AG04449 (cell line): ENCODE measurements around the gene ABLIM1.

ENCODE experiments used
- CTCF ChIA-PET: fragments of 350-600 bp; formaldehyde crosslinking; extraction: SDS; loops from one replicate; lab custom pipeline; 2021; ENCODE audit warnings: antibody characterized with exemption; lab: Yijun Ruan, JAX
- POLR2A ChIA-PET: fragments of 400-600, 350-600 bp; formaldehyde crosslinking; extraction: SDS; loops from one replicate; lab custom pipeline; 2020; ENCODE audit warnings: antibody characterized with exemption, inconsistent platforms; lab: Yijun Ruan, JAX
- DNase-seq: peaks from one replicate; pipeline ENCODE4 v3.0.0-alpha.2; 2010; ENCODE audit warnings: low read depth, low spot score
- H3K4me3 ChIP-seq: 2 replicates; pipeline ENCODE4 v1.5.1; 2011; ENCODE audit warnings: low read depth, mild to moderate bottlenecking, control low read depth, low read length
- CTCF ChIP-seq: IDR thresholded peaks from one replicate; pipeline ENCODE4 v1.5.1; 2011; ENCODE audit warnings: mild to moderate bottlenecking, moderate library complexity, low read length, control low read depth, inconsistent platforms; ENCODE audit not compliant: insufficient read depth; ENCODE audit errors: missing control alignments

ABLIM1 gene

GRCh38 chr10:114520453-114520852 is 137.6 kb downstream of the ABLIM1 start:
- CTCF ChIA-PET, result interaction anchor here (1.2 to 1.3 kb wide), 2 partner anchors 48 to 266 kb away, joined by 3 to 4 read pairs; no protein-coding TSS in a partner anchor
- H3K4me3 ChIP-seq, result no peak overlapping the region
- DNase-seq, result no peak
- TF ChIP-seq CTCF, result no peak
- POLR2A ChIA-PET, result no interaction called here

GRCh38 chr10:114519756-114520293 is 138.2 kb downstream of the ABLIM1 start:
- ChIA-PET POLR2A (no interaction called here), CTCF (interaction anchor here (1.2 to 1.3 kb wide), 2 partner anchors 48 to 267 kb away, joined by 4 read pairs; no protein-coding TSS in a partner anchor)
- no peak overlapping the region for H3K4me3 ChIP-seq
- no peak for DNase-seq
- TF ChIP-seq CTCF, result no peak

- TF ChIP-seq CTCF, result no peak
- CTCF ChIA-PET, result interaction anchor here (1.1 to 2.0 kb wide), 6 partner anchors 20 to 302 kb away, joined by 3 to 9 read pairs (median 4); partner anchors contain the start of gene FHIP2A
- DNase-seq, result no peak
- POLR2A ChIA-PET, result interaction anchor here (0.7 kb wide), 1 partner anchor 405 kb away, joined by 4 read pairs; no protein-coding TSS in a partner anchor
- H3K4me3 ChIP-seq, result no peak overlapping the region
Observed at GRCh38 chr10:114519306-114519669, 138.8 kb downstream of the ABLIM1 start.

GRCh38 chr10:114518401-114519305 is 139.4 kb downstream of the ABLIM1 start:
- CTCF ChIA-PET, result interaction anchor here (1.1 to 2.0 kb wide), 5 partner anchors 21 to 303 kb away, joined by 3 to 9 read pairs (median 4); partner anchors contain the start of gene FHIP2A
- DNase-seq, result no peak
- no peak overlapping the region for H3K4me3 ChIP-seq
- POLR2A ChIA-PET, result interaction anchor here (0.7 kb wide), 1 partner anchor 405 kb away, joined by 4 read pairs; no protein-coding TSS in a partner anchor
- no peak for TF ChIP-seq CTCF

GRCh38 chr10:114517368-114518250 is 140.5 kb downstream of the ABLIM1 start:
- no peak overlapping the region for H3K4me3 ChIP-seq

More at GRCh38 chr10:114517368-114518250, 140.5 kb downstream of the ABLIM1 start:
- TF ChIP-seq CTCF, result no peak
- ChIA-PET CTCF (interaction anchor here (2.0 kb wide), 1 partner anchor 47 kb away, joined by 9 read pairs; no protein-coding TSS in a partner anchor), POLR2A (no interaction called here)
- no peak for DNase-seq
